ENCODE results near the gene SCGB1C1.

The SCGB1C1 gene

GRCh38 chr11:210803-211180 is 17.9 kb downstream of the SCGB1C1 start:
- no peaks in the 10 kb centered on the region for H3K79me2 ChIP-seq (ENCODE audit: insufficient read depth, low read length)

GRCh38 chr11:211295-211694 is 18.4 kb downstream of the SCGB1C1 start:
- Histone ChIP-seq H3K4me3 (ENCODE audit: low read depth, low read length, poor library complexity, severe bottlenecking) (no peak overlapping the region), H4K20me1 (ENCODE audit: insufficient read depth, low read length) (no peaks in the 10 kb centered on the region), H3K9me2 (ENCODE audit: low read depth, low read length) (no peaks in the 10 kb centered on the region), H3K4me1 (ENCODE audit: insufficient read depth, low read length, severe bottlenecking) (peaks cover 21% of the 10 kb centered on the region), H3K36me3 (ENCODE audit: insufficient read depth, low read length) (peaks cover 67% of the 10 kb centered on the region), H3K9me3 (ENCODE audit: low read length) (no peaks in the 10 kb centered on the region), H3K27ac (ENCODE audit: low read depth, low read length, poor library complexity, severe bottlenecking) (no peak overlapping the region), H3K4me2 (ENCODE audit: low read length) (no peak overlapping the region), H3K27me3 (ENCODE audit: insufficient read depth, low read length) (no peaks in the 10 kb centered on the region), H3K9ac (ENCODE audit: low read length) (no peak overlapping the region), H3F3A (ENCODE audit: insufficient read depth, low read length) (no peaks in the 10 kb centered on the region), H3K79me2 (ENCODE audit: insufficient read depth, low read length) (no peaks in the 10 kb centered on the region), H2AFZ (ENCODE audit: low read length) (no peak overlapping the region)
- TF ChIP-seq CTCF (IDR thresholded peaks at IDR 0.05; ENCODE audit: low read length) (no peak), EZH2 (IDR thresholded peaks at IDR 0.05; ENCODE audit: borderline replicate concordance, low read length) (no peak)

More at GRCh38 chr11:210803-211180, 17.9 kb downstream of the SCGB1C1 start:
- TF ChIP-seq EZH2 (IDR thresholded peaks at IDR 0.05; ENCODE audit: borderline replicate concordance, low read length) (no peak), CTCF (IDR thresholded peaks at IDR 0.05; ENCODE audit: low read length) (no peak)
- Histone ChIP-seq H3K9ac (ENCODE audit: low read length) (no peak overlapping the region), H3K4me3 (ENCODE audit: low read depth, low read length, poor library complexity, severe bottlenecking) (no peak overlapping the region), H3K4me2 (ENCODE audit: low read length) (no peak overlapping the region; the same call in 1 of the 2 replicates), H3K4me1 (ENCODE audit: insufficient read depth, low read length, severe bottlenecking) (peaks cover 26% of the 10 kb centered on the region), H2AFZ (ENCODE audit: low read length) (no peak overlapping the region), H3K27ac (ENCODE audit: low read depth, low read length, poor library complexity, severe bottlenecking) (no peak overlapping the region), H3K9me2 (ENCODE audit: low read depth, low read length) (no peaks in the 10 kb centered on the region), H3K9me3 (ENCODE audit: low read length) (no peaks in the 10 kb centered on the region), H3K27me3 (ENCODE audit: insufficient read depth, low read length) (no peaks in the 10 kb centered on the region), H3F3A (ENCODE audit: insufficient read depth, low read length) (no peaks in the 10 kb centered on the region), H4K20me1 (ENCODE audit: insufficient read depth, low read length) (no peaks in the 10 kb centered on the region), H3K36me3 (ENCODE audit: insufficient read depth, low read length) (peaks cover 62% of the 10 kb centered on the region)

GRCh38 chr11:211741-212140 is 18.9 kb downstream of the SCGB1C1 start:
- Histone ChIP-seq H3K79me2 (ENCODE audit: insufficient read depth, low read length) (no peaks in the 10 kb centered on the region), H3K27me3 (ENCODE audit: insufficient read depth, low read length) (no peaks in the 10 kb centered on the region), H4K20me1 (ENCODE audit: insufficient read depth, low read length) (no peaks in the 10 kb centered on the region), H3K4me1 (ENCODE audit: insufficient read depth, low read length, severe bottlenecking) (peaks cover 16% of the 10 kb centered on the region), H3F3A (ENCODE audit: insufficient read depth, low read length) (no peaks in the 10 kb centered on the region), H3K9me3 (ENCODE audit: low read length) (no peaks in the 10 kb centered on the region), H2AFZ (ENCODE audit: low read length) (no peak overlapping the region), H3K4me3 (ENCODE audit: low read depth, low read length, poor library complexity, severe bottlenecking) (no peak overlapping the region), H3K27ac (ENCODE audit: low read depth, low read length, poor library complexity, severe bottlenecking) (no peak overlapping the region), H3K4me2 (ENCODE audit: low read length) (no peak overlapping the region), H3K9ac (ENCODE audit: low read length) (no peak overlapping the region), H3K36me3 (ENCODE audit: insufficient read depth, low read length) (peaks cover 68% of the 10 kb centered on the region), H3K9me2 (ENCODE audit: low read depth, low read length) (no peaks in the 10 kb centered on the region)
- TF ChIP-seq EZH2 (IDR thresholded peaks at IDR 0.05; ENCODE audit: borderline replicate concordance, low read length) (no peak), CTCF (IDR thresholded peaks at IDR 0.05; ENCODE audit: low read length) (no peak)

Measured in OCI-LY1 (cell line).